Testis (tissue), 2 donors: ENCODE data around the gene C19orf85.

ENCODE experiments used
- CTCF ChIP-seq, 3 experiments: fragments of 450-650 bp in 2 of 3; fragments of 200-600 bp in 1 of 3; sonication (generic) in 1 of 3; IDR thresholded peaks; one replicate each; pipeline ENCODE4 v1.5.1; 2016 to 2019; ENCODE audit warnings: antibody characterized with exemption in 3 of 3, mild to moderate bottlenecking in 2 of 3, moderate library complexity in 1 of 3
- POLR2A ChIP-seq: fragments of 450-650 bp; IDR thresholded peaks from one replicate; pipeline ENCODE4 v1.6.1; 2017; ENCODE audit warnings: antibody characterized with exemption, mild to moderate bottlenecking, moderate library complexity

GRCh38 chr19:55462722-55463121 lies 1.8 kb downstream of the C19orf85 start:
- TF ChIP-seq CTCF (IDR thresholded peaks at IDR 0.05): no peak
- no peak for TF ChIP-seq POLR2A
